Endodermal cell (in vitro differentiated cells): ENCODE data around the gene CFAP97D2. TPM values are rescaled to one million over a fixed set of nuclear protein-coding genes. Genes with fewer than 3 reads are reported as not detected.
"Not testable (repeated sequence)": the region's sequence is repeated elsewhere in the genome, so short reads cannot be mapped to it uniquely, and the experiment has no call there.

ENCODE experiments used
- DNase-seq: peaks from one replicate; pipeline ENCODE4 v3.0.0-alpha.2; 2017
- H3K27ac ChIP-seq: 2 replicates; pipeline ENCODE4 v1.5.1; 2013; ENCODE audit warnings: mild to moderate bottlenecking, low read depth, low read length, moderate library complexity
- H3K27me3 ChIP-seq: 2 replicates; pipeline ENCODE4 v1.6.1; 2013; ENCODE audit warnings: mild to moderate bottlenecking, low read length, moderate library complexity; ENCODE audit not compliant: insufficient read depth, control insufficient read depth, poor library complexity, severe bottlenecking
- H3K36me3 ChIP-seq: 2 replicates; pipeline ENCODE4 v1.7.0; 2013; ENCODE audit warnings: mild to moderate bottlenecking, low read length, moderate library complexity; ENCODE audit not compliant: control insufficient read depth, insufficient read depth
- H3K4me1 ChIP-seq: one replicate; pipeline ENCODE4 v1.7.0; 2013; ENCODE audit warnings: low read length; ENCODE audit not compliant: control insufficient read depth, insufficient read depth
- H3K4me3 ChIP-seq: 2 replicates; pipeline ENCODE4 v1.5.1; 2013; ENCODE audit warnings: mild to moderate bottlenecking, low read length, moderate library complexity
- H3K9ac ChIP-seq: 2 replicates; pipeline ENCODE4 v1.6.1; 2013; ENCODE audit warnings: mild to moderate bottlenecking, low read length, moderate library complexity; ENCODE audit not compliant: poor library complexity, severe bottlenecking; ENCODE audit errors: extremely low read depth
- H3K9me3 ChIP-seq: 2 replicates; pipeline ENCODE4 v1.6.1; 2013; ENCODE audit warnings: mild to moderate bottlenecking, low read length, moderate library complexity; ENCODE audit not compliant: control insufficient read depth
- H3K27ac Mint-ChIP-seq: 2 replicates; pipeline ENCODE4 v1.8.0; 2020; ENCODE audit warnings: mixed read lengths
- H3K27me3 Mint-ChIP-seq: 2 replicates; pipeline ENCODE4 v1.8.0; 2021; ENCODE audit warnings: mild to moderate bottlenecking, mixed read lengths; ENCODE audit not compliant: insufficient read depth
- H3K36me3 Mint-ChIP-seq: 2 replicates; pipeline ENCODE4 v1.8.0; 2020; ENCODE audit warnings: low read depth, mixed read lengths
- H3K4me1 Mint-ChIP-seq: 2 replicates; pipeline ENCODE4 v1.8.0; 2020; ENCODE audit warnings: mixed read lengths
- H3K4me3 Mint-ChIP-seq: 2 replicates; pipeline ENCODE4 v1.8.0; 2020; ENCODE audit warnings: mild to moderate bottlenecking, moderate library complexity, mixed read lengths
- H3K9me3 Mint-ChIP-seq: 2 replicates; pipeline ENCODE4 v1.8.0; 2020; ENCODE audit warnings: mild to moderate bottlenecking, mixed read lengths
- WGBS, 2 experiments: methylation state at CpG; one replicate each; pipeline versions ENCODE4 v1.1.5 to v1.1.7; 2013; ENCODE audit warnings: missing lambda C conversion rate in 2 of 2, mixed read lengths in 1 of 2; ENCODE audit not compliant: insufficient coverage in 1 of 2, insufficient read length in 1 of 2; 5-methylcytosine and 5-hydroxymethylcytosine counted together
- total RNA-seq, 2 donors: library from RNA; stranded (reverse); fragmentation: NEBNext Ultra II Directional in 1 of 2; extraction: Animal tissue kit (Norgen Biotek cat#: 25700) in 1 of 2; gene quantifications; 2 replicates in 1 of 2; 3 replicates in 1 of 2; pipeline ENCODE4 v1.2.1, GENCODE V29; 2021
- TF ChIP-seq, protein P1 (sequence below): fragments of 200-600 bp; sonication (generic); conservative IDR thresholded peaks from 2 replicates; pipeline ENCODE4 v1.5.0; 2021; ENCODE audit warnings: antibody characterized with exemption, mild to moderate bottlenecking

The CFAP97D2 gene
- total RNA-seq, 2 donors from 2014 or later = not detected

DNA sequence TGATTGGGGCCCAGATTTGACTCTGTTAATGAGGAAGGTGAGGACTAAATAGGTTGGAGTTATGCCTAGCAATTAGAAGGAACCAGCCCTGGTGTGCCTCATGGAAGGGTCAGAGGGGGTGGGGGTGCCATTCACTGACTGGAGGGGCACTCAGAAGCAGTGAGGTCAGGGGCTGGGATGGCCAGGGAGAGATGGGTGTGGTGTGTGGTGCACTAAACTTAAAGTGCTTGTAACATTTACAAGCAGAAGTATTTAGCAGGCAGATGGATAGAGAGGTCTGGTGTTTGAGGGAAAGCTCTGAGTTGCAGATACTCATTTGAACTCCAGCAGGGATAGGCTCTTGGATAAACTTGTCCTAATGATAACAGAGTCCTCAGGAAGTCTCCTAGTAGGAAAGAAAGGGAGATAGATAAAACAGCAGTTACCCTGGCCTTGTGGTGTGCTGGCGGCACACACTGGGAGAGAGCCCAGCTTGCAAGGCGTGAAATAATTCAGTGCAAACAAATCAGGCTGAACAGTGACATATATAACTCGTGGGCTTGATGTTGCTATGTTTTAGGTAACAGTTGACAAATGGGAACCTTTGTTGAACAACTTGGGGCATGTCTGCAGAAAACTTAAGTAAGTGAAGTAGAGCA lies 82.4 kb downstream of the CFAP97D2 start:
- H3K4me1 Mint-ChIP-seq = peaks cover 44% of the 10 kb centered on the region
- peaks cover 71% of the 10 kb centered on the region for H3K36me3 Mint-ChIP-seq
- 47 to 92% methylated on average over 3 of the region's 3 CpGs for WGBS, 2 experiments
- no peaks in the 10 kb centered on the region for H3K27me3 Mint-ChIP-seq
- DNase-seq = peak; percentile 50
- Histone ChIP-seq H3K27me3 (no peaks in the 10 kb centered on the region), H3K4me1 (peaks cover 26% of the 10 kb centered on the region), H3K4me3 (peak overlapping the region; percentile 57), H3K27ac (no peak overlapping the region), H3K36me3 (peaks cover 84% of the 10 kb centered on the region), H3K9ac (peak overlapping the region; percentile 4), H3K9me3 (no peaks in the 10 kb centered on the region)
- TF ChIP-seq, protein P1, sequence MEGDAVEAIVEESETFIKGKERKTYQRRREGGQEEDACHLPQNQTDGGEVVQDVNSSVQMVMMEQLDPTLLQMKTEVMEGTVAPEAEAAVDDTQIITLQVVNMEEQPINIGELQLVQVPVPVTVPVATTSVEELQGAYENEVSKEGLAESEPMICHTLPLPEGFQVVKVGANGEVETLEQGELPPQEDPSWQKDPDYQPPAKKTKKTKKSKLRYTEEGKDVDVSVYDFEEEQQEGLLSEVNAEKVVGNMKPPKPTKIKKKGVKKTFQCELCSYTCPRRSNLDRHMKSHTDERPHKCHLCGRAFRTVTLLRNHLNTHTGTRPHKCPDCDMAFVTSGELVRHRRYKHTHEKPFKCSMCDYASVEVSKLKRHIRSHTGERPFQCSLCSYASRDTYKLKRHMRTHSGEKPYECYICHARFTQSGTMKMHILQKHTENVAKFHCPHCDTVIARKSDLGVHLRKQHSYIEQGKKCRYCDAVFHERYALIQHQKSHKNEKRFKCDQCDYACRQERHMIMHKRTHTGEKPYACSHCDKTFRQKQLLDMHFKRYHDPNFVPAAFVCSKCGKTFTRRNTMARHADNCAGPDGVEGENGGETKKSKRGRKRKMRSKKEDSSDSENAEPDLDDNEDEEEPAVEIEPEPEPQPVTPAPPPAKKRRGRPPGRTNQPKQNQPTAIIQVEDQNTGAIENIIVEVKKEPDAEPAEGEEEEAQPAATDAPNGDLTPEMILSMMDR = no peak
- no peaks in the 10 kb centered on the region for H3K9me3 Mint-ChIP-seq
- H3K27ac Mint-ChIP-seq = peak overlapping the region; percentile 23
- H3K4me3 Mint-ChIP-seq = peak overlapping the region; percentile 40

DNA sequence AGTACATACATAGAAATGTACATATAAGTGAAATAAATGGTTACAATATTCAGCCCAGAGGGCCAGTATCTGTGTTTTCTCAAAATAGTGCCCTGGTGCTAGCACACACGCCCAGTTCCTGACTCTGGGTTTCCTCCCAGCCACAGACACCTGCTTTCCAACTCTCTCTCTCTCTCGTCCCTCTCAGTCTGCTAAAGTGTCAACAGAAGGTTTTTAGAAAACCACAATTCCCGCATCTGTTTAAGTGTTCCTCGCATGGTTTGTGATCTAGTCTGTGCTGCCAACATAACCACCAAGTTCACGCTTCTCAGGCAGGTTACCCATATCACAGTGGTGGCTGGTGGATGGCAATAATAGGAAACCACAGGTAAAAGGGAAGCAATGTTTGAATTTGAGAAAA lies 84.5 kb downstream of the CFAP97D2 start:
- no peaks in the 10 kb centered on the region for H3K9me3 Mint-ChIP-seq
- H3K4me3 ChIP-seq = no peak overlapping the region
- H3K9me3 ChIP-seq = peaks cover 7% of the 10 kb centered on the region
- H3K4me1 Mint-ChIP-seq = peaks cover 34% of the 10 kb centered on the region
- H3K27me3 ChIP-seq = no peaks in the 10 kb centered on the region
- no peak overlapping the region for H3K27ac ChIP-seq
- H3K4me3 Mint-ChIP-seq = no peak overlapping the region
- H3K36me3 ChIP-seq = peaks cover 84% of the 10 kb centered on the region
- no peak for DNase-seq
- TF ChIP-seq, protein P1 = no peak
- WGBS, 2 experiments = 88 to 96% methylated on average over 2 to 5 of the region's 5 CpGs
- H3K27me3 Mint-ChIP-seq = no peaks in the 10 kb centered on the region
- no peak overlapping the region for H3K27ac Mint-ChIP-seq
- H3K36me3 Mint-ChIP-seq = peaks cover 75% of the 10 kb centered on the region
- H3K9ac ChIP-seq = no peak overlapping the region
- H3K4me1 ChIP-seq = peaks cover 22% of the 10 kb centered on the region

DNA sequence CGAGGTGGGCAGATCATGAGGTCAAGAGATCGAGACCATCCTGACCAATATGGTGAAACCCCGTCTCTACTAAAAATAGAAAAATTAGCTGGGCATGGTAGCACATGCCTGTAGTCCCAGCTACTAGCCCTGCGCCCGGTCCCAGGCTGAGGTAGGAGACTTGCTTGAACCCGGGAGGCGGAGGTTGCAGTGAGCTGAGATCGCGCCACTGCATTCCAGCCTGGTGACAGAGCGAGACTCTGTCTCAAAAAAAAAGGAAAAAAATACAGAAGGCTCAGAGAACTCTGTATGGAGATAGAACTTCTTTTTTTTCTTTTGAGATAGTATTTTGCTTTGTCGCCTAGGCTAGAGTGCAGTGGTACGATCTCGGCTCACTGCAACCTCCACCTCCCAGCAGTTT lies 85.3 kb downstream of the CFAP97D2 start:
- H3K27ac ChIP-seq, H3K9ac ChIP-seq, DNase-seq, H3K27me3 ChIP-seq, H3K9me3 Mint-ChIP-seq, H3K27ac Mint-ChIP-seq, H3K4me3 ChIP-seq, H3K4me3 Mint-ChIP-seq, H3K27me3 Mint-ChIP-seq: not testable (repeated sequence)
- WGBS, 2 experiments = 93 to 96% methylated on average over 8 to 13 of the region's 13 CpGs
- H3K36me3 Mint-ChIP-seq = peaks cover 77% of the 10 kb centered on the region
- Histone ChIP-seq H3K36me3 (peaks cover 85% of the 10 kb centered on the region), H3K9me3 (peaks cover 15% of the 10 kb centered on the region), H3K4me1 (peaks cover 20% of the 10 kb centered on the region)
- H3K4me1 Mint-ChIP-seq = peaks cover 33% of the 10 kb centered on the region
